Uterus (tissue), 4 donors: ENCODE results near the gene RRAD. TPM values are rescaled to one million over a fixed set of nuclear protein-coding genes. Genes with fewer than 3 reads are reported as not detected.

ENCODE experiments used
- DNase-seq, 2 donors: peaks; one replicate each; pipeline ENCODE4 v3.0.0-alpha.2; 2019 to 2020
- H3K27ac ChIP-seq, 2 donors: fragments of 200-600 bp; sonication (generic); 1 replicate in 1 of 2; 2 replicates in 1 of 2; pipeline ENCODE4 v1.5.1; 2016 to 2018
- H3K27me3 ChIP-seq, 2 donors: fragments of 200-600 bp; sonication (generic); one replicate each; pipeline ENCODE4 v1.5.1; 2018 to 2019; ENCODE audit warnings: control low read depth in 1 of 2
- H3K36me3 ChIP-seq, 2 donors: fragments of 200-600 bp; sonication (generic); one replicate each; pipeline ENCODE4 v1.5.1; 2019; ENCODE audit warnings: control low read depth in 1 of 2
- H3K4me1 ChIP-seq, 2 donors: fragments of 200-600 bp; sonication (generic); one replicate each; pipeline ENCODE4 v1.5.1; 2018 to 2019; ENCODE audit warnings: control low read depth in 1 of 2
- H3K4me3 ChIP-seq, 2 donors: fragments of 200-600 bp; sonication (generic); 1 replicate in 1 of 2; 2 replicates in 1 of 2; pipeline ENCODE4 v1.5.1; 2018 to 2019; ENCODE audit warnings: mild to moderate bottlenecking in 1 of 2
- H3K9me3 ChIP-seq, 2 donors: fragments of 200-600 bp; sonication (generic); one replicate each; pipeline ENCODE4 v1.5.1; 2019; ENCODE audit warnings: control low read depth in 1 of 2
- POLR2A ChIP-seq, 2 donors: fragments of 450-650 bp; IDR thresholded peaks; one replicate each; pipeline ENCODE4 v1.6.1; 2016; ENCODE audit warnings: antibody characterized with exemption in 2 of 2, mild to moderate bottlenecking in 1 of 2, moderate library complexity in 1 of 2
- intact Hi-C: fragments of 100-400 bp; cut with DNase I; formaldehyde crosslinking; loops from one replicate; pipeline ENCODE4 v1.15.1; 2023; ENCODE audit warnings: low total_unique reads
- total RNA-seq, 4 donors: library from RNA; depleted of rRNA in 3 of 4; stranded (reverse); fragments of >200 nt in 3 of 4; gene quantifications; one replicate each; pipeline versions ENCODE4 v1.1.0 to v1.2.4, GENCODE V29; 2014 to 2023
- TF ChIP-seq, protein P1 (sequence below), 4 experiments: fragments of 200-600 bp in 2 of 4; fragments of 450-650 bp in 2 of 4; sonication (generic) in 2 of 4; IDR thresholded peaks; one replicate each; pipeline ENCODE4 v1.5.1; 2016 to 2019; ENCODE audit warnings: antibody characterized with exemption in 4 of 4, mild to moderate bottlenecking in 2 of 4, moderate library complexity in 1 of 4
- donor health status: DM: yes; HTN: yes; CAD: no.

RRAD gene
- total RNA-seq, 4 donors from 2014 or later = 7.5 to 32.8 (median 18.8) TPM

DNA sequence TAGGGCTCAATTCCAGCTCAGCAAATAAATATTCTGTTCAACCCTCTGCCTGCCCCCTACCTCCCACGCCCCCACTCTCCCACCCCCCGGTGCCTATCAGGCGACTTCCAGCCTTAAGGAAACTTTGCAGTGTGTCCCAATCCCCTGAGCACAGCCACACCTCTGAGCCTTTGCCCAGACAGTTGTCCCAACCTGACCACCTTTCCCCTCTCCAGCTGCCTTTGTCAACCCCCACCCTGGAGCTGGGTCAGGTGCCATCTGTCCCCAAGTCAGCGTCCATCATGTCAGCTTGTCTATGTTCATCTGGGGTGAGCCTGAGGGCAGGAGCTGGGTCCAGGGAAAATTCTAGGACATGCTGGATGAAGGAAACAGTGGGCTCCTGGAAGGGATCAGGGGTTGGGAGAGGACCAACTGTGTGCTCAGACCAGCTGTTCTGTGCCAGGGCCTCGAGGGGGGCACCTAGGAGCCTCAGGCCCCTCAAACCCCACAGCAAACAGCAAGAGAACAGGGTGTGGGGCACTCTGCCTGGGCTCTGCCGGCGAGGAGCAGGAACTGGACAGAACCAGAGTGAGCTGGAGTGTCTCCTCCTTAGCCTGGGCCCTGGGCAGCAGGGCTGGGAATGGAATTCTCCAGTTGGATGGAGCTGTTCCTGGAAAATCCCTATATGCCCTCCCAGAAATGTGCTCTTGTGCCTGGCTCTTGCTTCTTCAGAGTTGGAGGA lies 24.5 kb downstream of the RRAD start:
- Histone ChIP-seq H3K36me3 (no peaks in the 10 kb centered on the region), H3K9me3 (no peaks in the 10 kb centered on the region), H3K4me1 (peaks cover 4 to 7% of the 10 kb centered on the region in 2 donors), H3K27ac (peak overlapping the region; percentile 83 to 90), H3K4me3 (no peak overlapping the region), H3K27me3 (no peaks in the 10 kb centered on the region)
- TF ChIP-seq, protein P1, sequence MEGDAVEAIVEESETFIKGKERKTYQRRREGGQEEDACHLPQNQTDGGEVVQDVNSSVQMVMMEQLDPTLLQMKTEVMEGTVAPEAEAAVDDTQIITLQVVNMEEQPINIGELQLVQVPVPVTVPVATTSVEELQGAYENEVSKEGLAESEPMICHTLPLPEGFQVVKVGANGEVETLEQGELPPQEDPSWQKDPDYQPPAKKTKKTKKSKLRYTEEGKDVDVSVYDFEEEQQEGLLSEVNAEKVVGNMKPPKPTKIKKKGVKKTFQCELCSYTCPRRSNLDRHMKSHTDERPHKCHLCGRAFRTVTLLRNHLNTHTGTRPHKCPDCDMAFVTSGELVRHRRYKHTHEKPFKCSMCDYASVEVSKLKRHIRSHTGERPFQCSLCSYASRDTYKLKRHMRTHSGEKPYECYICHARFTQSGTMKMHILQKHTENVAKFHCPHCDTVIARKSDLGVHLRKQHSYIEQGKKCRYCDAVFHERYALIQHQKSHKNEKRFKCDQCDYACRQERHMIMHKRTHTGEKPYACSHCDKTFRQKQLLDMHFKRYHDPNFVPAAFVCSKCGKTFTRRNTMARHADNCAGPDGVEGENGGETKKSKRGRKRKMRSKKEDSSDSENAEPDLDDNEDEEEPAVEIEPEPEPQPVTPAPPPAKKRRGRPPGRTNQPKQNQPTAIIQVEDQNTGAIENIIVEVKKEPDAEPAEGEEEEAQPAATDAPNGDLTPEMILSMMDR (IDR thresholded peaks at IDR 0.05) = no peak
- no peak for TF ChIP-seq POLR2A (IDR thresholded peaks at IDR 0.05)
- DNase-seq = peak in 1 of 2 donors; percentile 55
- intact Hi-C loops = no loop called here

DNA sequence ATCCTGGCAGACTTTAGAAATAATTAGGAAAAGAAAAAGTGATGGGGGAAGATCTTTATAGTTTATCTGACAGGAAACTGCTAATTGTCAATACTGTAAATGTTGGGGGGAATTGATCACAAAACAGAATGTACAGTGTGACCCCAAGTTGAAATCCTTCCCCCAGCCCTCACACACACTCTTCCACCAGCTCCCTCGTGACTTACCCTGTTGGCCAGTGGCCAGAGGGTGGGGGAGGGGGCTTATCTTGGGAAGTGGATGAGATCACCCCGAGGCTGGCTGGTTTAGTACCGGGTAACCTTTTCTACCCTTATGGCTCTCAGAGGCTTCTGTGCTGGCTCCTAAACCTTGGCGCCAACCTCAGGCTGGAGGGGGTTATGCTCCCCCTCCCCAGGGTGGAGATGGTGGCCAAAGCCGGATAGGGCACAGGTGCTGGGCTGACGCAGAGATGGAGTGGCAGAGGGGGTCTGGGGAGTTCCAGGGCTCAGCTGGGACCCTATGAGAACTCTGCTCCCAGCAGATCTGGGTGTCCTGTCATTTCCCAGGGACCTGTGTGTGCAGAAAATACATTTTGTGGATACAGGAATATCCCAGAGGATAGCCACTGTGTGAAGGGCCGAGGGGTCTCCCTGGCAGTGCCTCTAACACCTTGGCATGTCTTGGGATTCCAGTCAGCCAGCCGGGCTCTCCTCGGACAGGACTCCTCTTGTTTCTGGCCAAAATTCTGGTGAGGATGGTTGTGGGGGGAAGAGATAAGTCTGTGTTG lies 25.2 kb downstream of the RRAD start:
- Histone ChIP-seq H3K4me1 (peaks cover 4 to 7% of the 10 kb centered on the region in 2 donors), H3K9me3 (no peaks in the 10 kb centered on the region), H3K36me3 (no peaks in the 10 kb centered on the region), H3K4me3 (no peak overlapping the region), H3K27ac (peak overlapping the region; percentile 83 to 90), H3K27me3 (no peaks in the 10 kb centered on the region)
- intact Hi-C loops = no loop called here
- DNase-seq = peak; percentile 85 to 93
- TF ChIP-seq, protein P1 (IDR thresholded peaks at IDR 0.05) = no peak
- peak in 1 of 2 donors; percentile 17 for TF ChIP-seq POLR2A (IDR thresholded peaks at IDR 0.05)

DNA sequence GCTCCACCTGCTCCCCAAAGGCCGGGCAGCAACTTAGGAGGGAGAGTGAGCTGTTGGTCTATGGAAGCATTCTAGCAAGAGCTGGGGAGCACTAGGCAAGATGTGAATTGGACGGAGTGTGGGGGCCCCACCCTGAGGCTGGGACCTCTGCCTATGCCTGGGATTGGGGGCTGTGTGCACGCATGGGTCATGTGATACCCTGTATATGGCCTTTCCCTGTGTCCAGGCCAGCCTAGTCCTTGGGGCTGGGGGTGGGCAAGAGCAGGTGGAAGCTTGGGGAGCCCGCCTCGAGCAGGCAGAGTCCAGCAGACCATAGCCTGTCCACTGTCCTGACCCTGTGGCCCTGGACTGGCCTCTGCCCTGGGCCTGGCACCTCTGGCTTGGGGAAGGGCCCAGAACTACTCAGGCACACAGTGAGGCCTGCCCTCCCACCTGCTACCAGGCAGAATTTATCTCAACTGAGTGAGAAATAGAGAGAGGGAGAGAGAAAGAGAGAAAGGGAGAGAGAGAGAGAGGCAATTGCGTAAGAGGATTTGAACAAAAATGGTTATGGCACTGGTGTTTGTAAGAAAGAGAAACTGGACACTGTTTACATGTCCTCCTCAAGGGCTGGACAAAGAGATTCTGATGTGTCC lies 25.9 kb downstream of the RRAD start:
- no peak for DNase-seq
- Histone ChIP-seq H3K27ac (peak overlapping the region; percentile 83 to 90), H3K9me3 (no peaks in the 10 kb centered on the region), H3K27me3 (no peaks in the 10 kb centered on the region), H3K36me3 (no peaks in the 10 kb centered on the region), H3K4me3 (no peak overlapping the region), H3K4me1 (peaks cover 4 to 7% of the 10 kb centered on the region in 2 donors)
- TF ChIP-seq, protein P1 (IDR thresholded peaks at IDR 0.05) = peak in 1 of 4 experiments; percentile 15
- no peak for TF ChIP-seq POLR2A (IDR thresholded peaks at IDR 0.05)
- intact Hi-C loops = no loop called here

DNA sequence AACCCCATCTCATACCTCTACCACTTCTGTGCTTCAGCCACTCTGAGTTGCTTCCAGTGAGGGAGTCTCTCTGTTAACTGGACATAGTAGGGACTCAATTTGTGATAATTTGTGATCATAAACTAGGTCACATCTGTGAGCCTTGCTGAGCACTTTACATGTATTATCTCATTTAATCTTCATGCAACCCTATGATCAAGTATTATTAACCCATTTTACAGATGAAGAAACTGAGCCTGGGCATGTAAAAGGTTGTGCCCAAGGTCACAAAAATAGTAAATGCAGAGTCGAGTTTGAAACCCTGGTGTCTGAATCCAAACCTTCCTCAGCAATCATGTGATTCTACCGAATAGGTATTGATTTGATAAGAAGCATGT lies 26.4 kb downstream of the RRAD start:
- DNase-seq = no peak
- TF ChIP-seq, protein P1 (IDR thresholded peaks at IDR 0.05) = no peak
- no peak for TF ChIP-seq POLR2A (IDR thresholded peaks at IDR 0.05)
- peak overlapping the region; percentile 83 to 90 for H3K27ac ChIP-seq
- intact Hi-C loops = no loop called here
- no peak overlapping the region for H3K4me3 ChIP-seq
- H3K9me3 ChIP-seq = no peaks in the 10 kb centered on the region
- peaks cover 4 to 7% of the 10 kb centered on the region in 2 donors for H3K4me1 ChIP-seq
- H3K27me3 ChIP-seq = no peaks in the 10 kb centered on the region
- H3K36me3 ChIP-seq = no peaks in the 10 kb centered on the region
